Smooth muscle cell (in vitro differentiated cells): Measurements from ENCODE around the gene CDH23. TPM values are rescaled to one million over a fixed set of nuclear protein-coding genes. Genes with fewer than 3 reads are reported as not detected.

ENCODE experiments used
- DNase-seq: peaks from one replicate; lab custom pipeline; 2025; ENCODE audit not compliant: unreplicated experiment; lab: John Stamatoyannopoulos, UW
- H2AFZ ChIP-seq: fragments of 200-600 bp; sonication (generic); 2 replicates; pipeline ENCODE4 v1.6.0; 2016; ENCODE audit warnings: antibody characterized with exemption, low read depth, mild to moderate bottlenecking
- H3F3A ChIP-seq: fragments of 200-600 bp; sonication (generic); 2 replicates; pipeline ENCODE4 v1.6.0; 2017; ENCODE audit warnings: antibody characterized with exemption, low read depth
- H3K27ac ChIP-seq: fragments of 200-600 bp; sonication (generic); 2 replicates; pipeline ENCODE4 v1.5.1; 2016; ENCODE audit warnings: low read depth, mild to moderate bottlenecking
- H3K27me3 ChIP-seq: fragments of 200-600 bp; sonication (generic); 2 replicates; pipeline ENCODE4 v1.6.1; 2016; ENCODE audit warnings: low read depth, mild to moderate bottlenecking
- H3K36me3 ChIP-seq: fragments of 200-600 bp; sonication (generic); 2 replicates; pipeline ENCODE4 v1.5.1; 2016; ENCODE audit warnings: low read depth
- H3K4me1 ChIP-seq: fragments of 200-600 bp; sonication (generic); 2 replicates; pipeline ENCODE4 v1.5.1; 2016; ENCODE audit warnings: low read depth
- H3K4me2 ChIP-seq: fragments of 200-600 bp; sonication (generic); 2 replicates; pipeline ENCODE4 v1.6.0; 2016; ENCODE audit warnings: mild to moderate bottlenecking
- H3K4me3 ChIP-seq: fragments of 200-600 bp; sonication (generic); 2 replicates; pipeline ENCODE4 v1.5.1; 2016; ENCODE audit warnings: mild to moderate bottlenecking
- H3K79me2 ChIP-seq: fragments of 200-600 bp; sonication (generic); 2 replicates; pipeline ENCODE4 v1.6.0; 2016; ENCODE audit warnings: low read depth, mild to moderate bottlenecking
- H3K9ac ChIP-seq: fragments of 200-600 bp; sonication (generic); 2 replicates; pipeline ENCODE4 v1.6.0; 2016; ENCODE audit warnings: low read depth
- H3K9me3 ChIP-seq: fragments of 200-600 bp; sonication (generic); replicated peaks from 2 replicates; pipeline ENCODE4 v1.5.1; 2016; ENCODE audit warnings: low read depth
- H4K20me1 ChIP-seq: fragments of 200-600 bp; sonication (generic); 2 replicates; pipeline ENCODE4 v1.6.0; 2016; ENCODE audit warnings: low read depth
- CTCF ChIP-seq: fragments of 200-600 bp; sonication (generic); IDR thresholded peaks from 2 replicates; pipeline ENCODE4 v1.5.1; 2017; ENCODE audit warnings: borderline replicate concordance, mild to moderate bottlenecking, antibody characterized with exemption; ENCODE audit not compliant: insufficient read depth, poor library complexity, severe bottlenecking
- WGBS: methylation state at CpG from one replicate; pipeline ENCODE4 v1.1.7; 2016; ENCODE audit warnings: low lambda C conversion rate; 5-methylcytosine and 5-hydroxymethylcytosine counted together
- polyA plus RNA-seq: library from polyadenylated mRNA; unstranded; fragments of >200 nt; fragmentation: Nextera tagmentation; extraction: Ambion mirVana; gene quantifications from 2 replicates; pipeline ENCODE4 v1.2.1, GENCODE V29; 2016
- total RNA-seq: library from RNA; depleted of rRNA; stranded (reverse); fragments of >200 nt; gene quantifications from 2 replicates; pipeline ENCODE4 v1.2.3, GENCODE V29; 2014

Gene CDH23
- total and polyA plus RNA-seq, 2 experiments from 2014 or later = 0.99 to 2.5 TPM

- no peak for DNase-seq
- H3K27me3 ChIP-seq = no peaks in the 10 kb centered on the region
- no peak overlapping the region for H3K4me2 ChIP-seq
- no peak overlapping the region for H3K27ac ChIP-seq
- no peaks in the 10 kb centered on the region for H3F3A ChIP-seq
- no peak overlapping the region for H3K4me3 ChIP-seq
- H4K20me1 ChIP-seq = no peaks in the 10 kb centered on the region
- no peak for TF ChIP-seq CTCF
- no peaks in the 10 kb centered on the region for H3K9me3 ChIP-seq
- H3K36me3 ChIP-seq = no peaks in the 10 kb centered on the region
- H3K4me1 ChIP-seq = no peaks in the 10 kb centered on the region
- no peaks in the 10 kb centered on the region for H3K79me2 ChIP-seq
- WGBS = 84% methylated on average over 7 of the region's 7 CpGs
- H3K9ac ChIP-seq = no peak overlapping the region
- no peak overlapping the region for H2AFZ ChIP-seq
Measured at GRCh38 chr10:71648933-71649320, 252.2 kb downstream of the CDH23 start.

- H3K9ac ChIP-seq = no peak overlapping the region
- 61% methylated on average over 4 of the region's 4 CpGs for WGBS
- H3K4me1 ChIP-seq = no peaks in the 10 kb centered on the region
- DNase-seq = no peak
- no peak overlapping the region for H3K4me3 ChIP-seq
- H3F3A ChIP-seq = no peaks in the 10 kb centered on the region
- no peaks in the 10 kb centered on the region for H3K27me3 ChIP-seq
- no peak overlapping the region for H3K4me2 ChIP-seq
- no peaks in the 10 kb centered on the region for H3K9me3 ChIP-seq
- no peak overlapping the region for H2AFZ ChIP-seq
- TF ChIP-seq CTCF = no peak
- H3K79me2 ChIP-seq = no peaks in the 10 kb centered on the region
- no peaks in the 10 kb centered on the region for H3K36me3 ChIP-seq
- no peaks in the 10 kb centered on the region for H4K20me1 ChIP-seq
- no peak overlapping the region for H3K27ac ChIP-seq
Measured at GRCh38 chr10:71649631-71650030, 252.9 kb downstream of the CDH23 start.

DNA sequence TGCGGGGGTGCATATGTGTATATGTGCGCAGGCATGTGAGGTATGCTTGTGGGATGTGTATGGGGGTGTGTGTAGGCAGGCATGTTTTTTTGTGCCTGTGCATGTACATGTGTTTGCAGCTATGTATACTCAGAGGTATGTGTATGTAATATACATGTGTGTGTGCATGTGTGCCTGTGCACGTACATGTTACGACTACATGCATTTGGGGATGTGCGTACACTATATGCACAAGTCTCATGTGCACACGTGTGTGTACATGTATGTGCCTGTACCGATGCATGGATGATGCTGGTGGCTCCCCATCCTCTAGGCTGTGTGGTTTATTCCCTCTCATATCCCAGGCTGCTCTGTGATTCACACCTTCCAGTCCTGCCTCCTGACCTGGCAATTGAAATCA, 253.7 kb downstream of the CDH23 start:
- Histone ChIP-seq H3K9me3 (no peaks in the 10 kb centered on the region), H3K4me3 (no peak overlapping the region), H3F3A (no peaks in the 10 kb centered on the region), H3K79me2 (no peaks in the 10 kb centered on the region), H2AFZ (no peak overlapping the region), H3K27me3 (no peaks in the 10 kb centered on the region), H3K36me3 (no peaks in the 10 kb centered on the region), H3K27ac (no peak overlapping the region), H3K9ac (no peak overlapping the region), H3K4me1 (no peaks in the 10 kb centered on the region), H4K20me1 (no peaks in the 10 kb centered on the region), H3K4me2 (no peak overlapping the region)
- 88% methylated on average over 7 of the region's 7 CpGs for whole genome bisulfite sequencing
- TF ChIP-seq CTCF = no peak
- no peak for DNase-seq

DNA sequence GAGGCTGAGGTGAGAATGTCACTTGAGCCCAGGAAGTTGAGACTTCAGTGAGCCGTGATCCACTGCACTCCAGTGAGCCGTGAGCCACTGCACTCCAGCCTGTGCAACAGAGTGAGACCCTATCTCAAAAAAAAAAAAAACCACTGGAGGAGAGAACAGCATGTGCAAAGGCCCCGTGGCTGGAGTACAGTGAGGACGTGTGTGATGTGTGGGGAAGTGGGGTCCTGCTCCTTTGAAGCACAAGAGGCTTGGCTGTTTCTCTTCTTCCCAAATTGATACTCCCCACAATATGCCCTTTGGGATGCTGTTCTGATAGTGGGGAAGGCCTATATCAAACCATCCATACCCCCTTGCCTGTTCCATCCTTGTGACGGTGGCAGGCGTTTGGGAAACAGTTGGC, 254.7 kb downstream of the CDH23 start:
- no peak for DNase-seq
- no peaks in the 10 kb centered on the region for H4K20me1 ChIP-seq
- no peaks in the 10 kb centered on the region for H3K27me3 ChIP-seq
- no peak overlapping the region for H3K27ac ChIP-seq
- no peaks in the 10 kb centered on the region for H3K4me1 ChIP-seq
- H2AFZ ChIP-seq = no peak overlapping the region
- no peaks in the 10 kb centered on the region for H3K79me2 ChIP-seq
- WGBS = 94% methylated on average over 6 of the region's 6 CpGs
- no peak overlapping the region for H3K4me2 ChIP-seq
- no peaks in the 10 kb centered on the region for H3K36me3 ChIP-seq
- no peak overlapping the region for H3K4me3 ChIP-seq
- no peak overlapping the region for H3K9ac ChIP-seq
- TF ChIP-seq CTCF = no peak
- no peaks in the 10 kb centered on the region for H3K9me3 ChIP-seq
- H3F3A ChIP-seq = no peaks in the 10 kb centered on the region
